Endothelial cell of umbilical vein (primary cell): ENCODE data around the gene TMEM120B. TPM values are rescaled to one million over a fixed set of nuclear protein-coding genes. Genes with fewer than 3 reads are reported as not detected.

Experiments
- BruUV-seq: library from RNA; stranded (reverse); fragments of 400-500 nt; replicated peaks from 2 replicates; lab custom pipeline; 2021; lab: Mats Ljungman, UMichigan
- CTCF ChIA-PET: fragments of 300-600, 350-600 bp; sonication (Branson Sonifier 250); formaldehyde crosslinking; loops from one replicate; lab custom pipeline; 2021; ENCODE audit warnings: antibody characterized with exemption, inconsistent platforms; lab: Charles Lee
- POLR2A ChIA-PET: fragments of 300-600, 350-600 bp; sonication (Branson Sonifier 250); formaldehyde crosslinking; loops from one replicate; lab custom pipeline; 2021; ENCODE audit warnings: antibody characterized with exemption, inconsistent platforms; lab: Charles Lee
- DNase-seq: peaks from one replicate; pipeline ENCODE4 v3.0.0-alpha.2; 2011; ENCODE audit warnings: low read depth, low spot score
- FAIRE-seq: peaks from 2 replicates; lab custom pipeline; 2011; peaks lifted over from hg19 to GRCh38; lab: Jason Lieb, UNC
- H2AFZ ChIP-seq: 2 replicates; pipeline ENCODE4 v1.6.0; 2012; ENCODE audit warnings: low read depth, low read length, control low read depth, inconsistent platforms
- H3K27ac ChIP-seq: 2 replicates; pipeline ENCODE4 v1.5.1; 2011; ENCODE audit warnings: low read depth, mild to moderate bottlenecking, control low read depth, low read length, moderate library complexity; ENCODE audit not compliant: insufficient read depth
- H3K27me3 ChIP-seq, 2 experiments: 2 replicates each; pipeline versions ENCODE4 v1.6.0 to v1.6.1; 2011; ENCODE audit warnings: low read length in 2 of 2, mixed read lengths in 1 of 2; ENCODE audit not compliant: control insufficient read depth in 2 of 2, insufficient read depth in 2 of 2
- H3K36me3 ChIP-seq, 2 experiments: 2 replicates in 1 of 2; 3 replicates in 1 of 2; pipeline ENCODE4 v1.5.1; 2011; ENCODE audit warnings: low read length in 2 of 2, mild to moderate bottlenecking in 1 of 2, moderate library complexity in 1 of 2; ENCODE audit not compliant: control insufficient read depth in 2 of 2, insufficient read depth in 2 of 2; ENCODE audit errors: extremely low read depth in 1 of 2
- H3K4me1 ChIP-seq: 3 replicates; pipeline ENCODE4 v1.5.1; 2011; ENCODE audit warnings: mild to moderate bottlenecking, low read length; ENCODE audit not compliant: control insufficient read depth, insufficient read depth; ENCODE audit errors: extremely low read depth
- H3K4me2 ChIP-seq: 2 replicates; pipeline ENCODE4 v1.6.1; 2011; ENCODE audit warnings: low read length, control low read depth, mixed read lengths; ENCODE audit not compliant: insufficient read depth
- H3K4me3 ChIP-seq, 3 experiments: fragments of 200-600 bp in 1 of 3; sonication (generic), shearing (Covaris generic) in 1 of 3; replicated peaks in 1 of 3; 2 replicates each; pipeline ENCODE4 v1.5.1; 2011 to 2016; ENCODE audit warnings: control low read depth in 3 of 3, low read length in 3 of 3, mild to moderate bottlenecking in 2 of 3, inconsistent platforms in 1 of 3, low read depth in 1 of 3, moderate library complexity in 1 of 3; ENCODE audit not compliant: insufficient read depth in 1 of 3
- H3K79me2 ChIP-seq: 2 replicates; pipeline ENCODE4 v1.6.0; 2012; ENCODE audit warnings: low read length, inconsistent platforms; ENCODE audit not compliant: control insufficient read depth, insufficient read depth
- H3K9ac ChIP-seq: replicated peaks from 2 replicates; pipeline ENCODE3; 2011; ENCODE audit warnings: low read length, control low read depth; ENCODE audit not compliant: insufficient read depth; ENCODE audit errors: extremely low read depth
- H3K9me1 ChIP-seq: replicated peaks from 3 replicates; pipeline ENCODE4 v1.6.0; 2011; ENCODE audit warnings: mild to moderate bottlenecking, low read length; ENCODE audit not compliant: control insufficient read depth, insufficient read depth; ENCODE audit errors: extremely low read depth
- H3K9me3 ChIP-seq: replicated peaks from 2 replicates; pipeline ENCODE4 v1.5.1; 2012; ENCODE audit warnings: low read length, inconsistent platforms; ENCODE audit not compliant: control insufficient read depth, insufficient read depth
- H4K20me1 ChIP-seq: replicated peaks from 2 replicates; pipeline ENCODE3; 2011; ENCODE audit warnings: mild to moderate bottlenecking, low read length; ENCODE audit not compliant: control insufficient read depth, insufficient read depth; ENCODE audit errors: extremely low read depth
- CTCF ChIP-seq, 2 donors: IDR thresholded peaks; 1 replicate in 1 of 2; 2 replicates in 1 of 2; pipeline ENCODE4 v1.5.1; 2011; ENCODE audit warnings: low read length in 2 of 2, mild to moderate bottlenecking in 2 of 2, moderate library complexity in 2 of 2, control low read depth in 1 of 2, inconsistent platforms in 1 of 2, low read depth in 1 of 2; ENCODE audit not compliant: insufficient read depth in 1 of 2; ENCODE audit errors: extremely low read depth in 1 of 2
- EZH2 ChIP-seq: IDR thresholded peaks from 2 replicates; pipeline ENCODE4 v1.6.1; 2012; ENCODE audit warnings: borderline replicate concordance, low read depth, mild to moderate bottlenecking, moderate library complexity, low read length, inconsistent platforms; ENCODE audit not compliant: severe bottlenecking
- FOS ChIP-seq: IDR thresholded peaks from 2 replicates; pipeline ENCODE4 v1.6.1; 2011; ENCODE audit warnings: mild to moderate bottlenecking, low read length, moderate library complexity, borderline replicate concordance; ENCODE audit not compliant: insufficient read depth
- GATA2 ChIP-seq: IDR thresholded peaks from 2 replicates; pipeline ENCODE4 v1.7.0; 2011; ENCODE audit warnings: low read depth, mild to moderate bottlenecking, moderate library complexity, mixed read lengths, low read length; ENCODE audit not compliant: insufficient read length, insufficient read depth
- JUN ChIP-seq: IDR thresholded peaks from 2 replicates; pipeline ENCODE4 v1.6.1; 2011; ENCODE audit warnings: borderline replicate concordance, low read depth; ENCODE audit not compliant: insufficient read length, insufficient read depth
- MYC ChIP-seq: IDR thresholded peaks from one replicate; pipeline ENCODE4 v1.6.1; 2011; ENCODE audit warnings: mild to moderate bottlenecking, low read depth, low read length
- POLR2A ChIP-seq: IDR thresholded peaks from 2 replicates; pipeline ENCODE4 v1.6.1; 2012; ENCODE audit warnings: low read depth, mild to moderate bottlenecking, control low read depth, low read length
- POLR2AphosphoS5 ChIP-seq: IDR thresholded peaks from 2 replicates; pipeline ENCODE4 v1.6.1; 2012; ENCODE audit warnings: low read depth, mild to moderate bottlenecking, control low read depth, low read length, moderate library complexity; ENCODE audit not compliant: insufficient read depth
- dilution Hi-C: fragments of 300-500 bp; cut with MboI; formaldehyde crosslinking; loops from one replicate; pipeline ENCODE4 v1.15.0; 2019; ENCODE audit warnings: low sequenced_read_pairs; ENCODE audit not compliant: extremely low pct_ligation_motif_present
- intact Hi-C: fragments of 100-400 bp; cut with micrococcal nuclease; formaldehyde crosslinking; loops from one replicate; pipeline ENCODE4 v1.10.0; 2022
- polyA plus RNA-seq, 4 experiments: library from polyadenylated mRNA; depleted of rRNA in 3 of 4; stranded (reverse) in 3 of 4; unstranded in 1 of 4; fragments of >200 nt; gene quantifications; 2 replicates each; pipeline versions ENCODE4 v1.2.1 to v1.2.3, GENCODE V29; 2011 to 2012; ENCODE audit warnings: missing spikeins in 1 of 4
- total RNA-seq: library from RNA; stranded (reverse); gene quantifications from 2 replicates; pipeline ENCODE4 v1.2.3, GENCODE V29; 2021
- TF ChIP-seq, protein P1 (sequence below): IDR thresholded peaks from 2 replicates; pipeline ENCODE4 v1.6.1; 2011; ENCODE audit not compliant: insufficient read depth, insufficient read length

Gene TMEM120B
- total and polyA plus RNA-seq, 2 donors (not counting 3 experiments of a cell fraction or from before 2014, with no cell fraction given), result 10.4 to 12.8 TPM

DNA sequence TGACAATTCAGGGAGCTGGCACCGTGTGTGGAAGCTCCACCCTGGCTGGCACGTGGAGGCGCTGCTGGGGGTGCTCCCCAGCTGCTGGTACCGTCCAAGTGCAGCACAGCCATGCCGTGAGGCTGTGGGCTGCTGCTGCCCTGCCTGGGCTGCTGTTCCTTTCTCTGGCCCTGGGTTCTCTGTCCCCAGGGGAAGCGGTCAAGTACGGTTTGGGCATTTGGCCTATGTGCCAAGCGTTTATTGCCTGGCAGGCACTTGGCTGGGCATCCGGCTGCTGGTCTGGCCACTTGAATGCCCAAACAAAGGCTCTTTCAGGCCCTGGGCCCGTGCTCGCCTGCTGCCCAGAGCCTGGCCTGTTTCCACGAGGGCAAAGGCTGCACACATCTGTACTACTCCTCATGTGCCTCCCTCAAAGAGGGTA lies 41.3 kb downstream of the TMEM120B start:
- Histone ChIP-seq H3K9me3 (no peaks in the 10 kb centered on the region), H3K79me2 (no peaks in the 10 kb centered on the region), H3K9ac (no peak overlapping the region), H4K20me1 (no peaks in the 10 kb centered on the region), H3K4me1 (peaks cover 9% of the 10 kb centered on the region), H3K36me3 (no peaks in the 10 kb centered on the region), H3K4me2 (no peak overlapping the region), H2AFZ (no peak overlapping the region), H3K4me3 (no peak overlapping the region), H3K27ac (no peak overlapping the region), H3K27me3 (no peaks in the 10 kb centered on the region), H3K9me1 (no peaks in the 10 kb centered on the region)
- intact Hi-C loops (no loop called here), dilution Hi-C loops (no loop called here)
- DNase-seq (no peak), FAIRE-seq (no peak)
- POLR2A ChIA-PET, result no interaction called here
- BruUV-seq, result no TSS peak
- no peak for TF ChIP-seq JUN
- TF ChIP-seq EZH2, result no peak
- TF ChIP-seq POLR2A, result no peak
- CTCF ChIA-PET, result interaction anchor here (1.0 to 1.3 kb wide), 2 partner anchors 11 to 20 kb away, joined by 3 read pairs; no protein-coding TSS in a partner anchor

- no peak for FAIRE-seq
- POLR2A ChIA-PET, result no interaction called here
Measured at GRCh38 chr12:121754836-121755235, 42.3 kb downstream of the TMEM120B start.

More at GRCh38 chr12:121754836-121755235, 42.3 kb downstream of the TMEM120B start:
- no TSS peak for BruUV-seq
- Histone ChIP-seq H3K9me1 (no peaks in the 10 kb centered on the region), H3K36me3 (no peaks in the 10 kb centered on the region), H3K4me2 (no peak overlapping the region), H3K27ac (no peak overlapping the region), H3K9ac (no peak overlapping the region), H3K4me3 (no peak overlapping the region), H3K9me3 (no peaks in the 10 kb centered on the region), H3K27me3 (no peaks in the 10 kb centered on the region), H4K20me1 (no peaks in the 10 kb centered on the region), H2AFZ (no peak overlapping the region), H3K4me1 (peaks cover 4% of the 10 kb centered on the region), H3K79me2 (no peaks in the 10 kb centered on the region)
- intact Hi-C loops, result no loop called here
- dilution Hi-C loops, result no loop called here
- no peak for DNase-seq
- TF ChIP-seq GATA2, result no peak
- TF ChIP-seq EZH2, result no peak
- TF ChIP-seq, protein P1, sequence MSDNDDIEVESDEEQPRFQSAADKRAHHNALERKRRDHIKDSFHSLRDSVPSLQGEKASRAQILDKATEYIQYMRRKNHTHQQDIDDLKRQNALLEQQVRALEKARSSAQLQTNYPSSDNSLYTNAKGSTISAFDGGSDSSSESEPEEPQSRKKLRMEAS, result no peak
- TF ChIP-seq POLR2A, result no peak
- no peak for TF ChIP-seq POLR2AphosphoS5
- no peak for TF ChIP-seq JUN
- TF ChIP-seq MYC, result no peak
- no peak for TF ChIP-seq CTCF (IDR thresholded peaks at IDR 0.05; ENCODE audit: extremely low read depth in 1 of 2, insufficient read depth in 1 of 2, low read depth in 1 of 2, low read length in 2 of 2)
- TF ChIP-seq FOS, result no peak
- CTCF ChIA-PET, result interaction anchor here (0.5 to 1.3 kb wide), 2 partner anchors 19 to 33 kb away, joined by 3 to 4 read pairs; no protein-coding TSS in a partner anchor
